ACC112 (cell line): ENCODE measurements around the gene VRTN.

Source experiments
- H2AFZ ChIP-seq: fragments of 200-600 bp; sonication (generic); one replicate; pipeline ENCODE4 v1.6.0; 2017; ENCODE audit warnings: antibody characterized with exemption, low read length; ENCODE audit not compliant: unreplicated experiment
- H3K27ac ChIP-seq: fragments of 200-600 bp; sonication (generic); 2 replicates; pipeline ENCODE4 v1.5.1; 2014; ENCODE audit warnings: low read depth, mild to moderate bottlenecking, antibody characterized with exemption, low read length, moderate library complexity
- H3K27me3 ChIP-seq: fragments of 200-600 bp; sonication (generic); 2 replicates; pipeline ENCODE4 v1.6.1; 2014; ENCODE audit warnings: mild to moderate bottlenecking, antibody characterized with exemption, low read length, moderate library complexity, mixed read lengths; ENCODE audit not compliant: insufficient read depth
- H3K36me3 ChIP-seq: fragments of 200-600 bp; sonication (generic); 2 replicates; pipeline ENCODE4 v1.6.1; 2016; ENCODE audit warnings: mild to moderate bottlenecking, antibody characterized with exemption, low read length, moderate library complexity, mixed read lengths; ENCODE audit not compliant: insufficient read depth
- H3K4me1 ChIP-seq: fragments of 200-600 bp; sonication (generic); one replicate; pipeline ENCODE4 v1.6.1; 2016; ENCODE audit warnings: low read length, mixed read lengths; ENCODE audit not compliant: insufficient read depth, unreplicated experiment, control insufficient read depth
- H3K4me3 ChIP-seq: fragments of 200-600 bp; sonication (generic); 2 replicates; pipeline ENCODE4 v1.5.1; 2014; ENCODE audit warnings: mild to moderate bottlenecking, low read depth, low read length
- H3K79me2 ChIP-seq: fragments of 200-600 bp; sonication (generic); one replicate; pipeline ENCODE4 v1.6.0; 2016; ENCODE audit warnings: low read length; ENCODE audit not compliant: control insufficient read depth, unreplicated experiment, insufficient read depth

VRTN gene, protein sequence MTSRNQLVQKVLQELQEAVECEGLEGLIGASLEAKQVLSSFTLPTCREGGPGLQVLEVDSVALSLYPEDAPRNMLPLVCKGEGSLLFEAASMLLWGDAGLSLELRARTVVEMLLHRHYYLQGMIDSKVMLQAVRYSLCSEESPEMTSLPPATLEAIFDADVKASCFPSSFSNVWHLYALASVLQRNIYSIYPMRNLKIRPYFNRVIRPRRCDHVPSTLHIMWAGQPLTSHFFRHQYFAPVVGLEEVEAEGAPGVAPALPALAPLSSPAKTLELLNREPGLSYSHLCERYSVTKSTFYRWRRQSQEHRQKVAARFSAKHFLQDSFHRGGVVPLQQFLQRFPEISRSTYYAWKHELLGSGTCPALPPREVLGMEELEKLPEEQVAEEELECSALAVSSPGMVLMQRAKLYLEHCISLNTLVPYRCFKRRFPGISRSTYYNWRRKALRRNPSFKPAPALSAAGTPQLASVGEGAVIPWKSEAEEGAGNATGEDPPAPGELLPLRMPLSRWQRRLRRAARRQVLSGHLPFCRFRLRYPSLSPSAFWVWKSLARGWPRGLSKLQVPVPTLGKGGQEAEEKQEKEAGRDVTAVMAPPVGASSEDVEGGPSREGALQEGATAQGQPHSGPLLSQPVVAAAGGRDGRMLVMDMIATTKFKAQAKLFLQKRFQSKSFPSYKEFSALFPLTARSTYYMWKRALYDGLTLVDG

DNA sequence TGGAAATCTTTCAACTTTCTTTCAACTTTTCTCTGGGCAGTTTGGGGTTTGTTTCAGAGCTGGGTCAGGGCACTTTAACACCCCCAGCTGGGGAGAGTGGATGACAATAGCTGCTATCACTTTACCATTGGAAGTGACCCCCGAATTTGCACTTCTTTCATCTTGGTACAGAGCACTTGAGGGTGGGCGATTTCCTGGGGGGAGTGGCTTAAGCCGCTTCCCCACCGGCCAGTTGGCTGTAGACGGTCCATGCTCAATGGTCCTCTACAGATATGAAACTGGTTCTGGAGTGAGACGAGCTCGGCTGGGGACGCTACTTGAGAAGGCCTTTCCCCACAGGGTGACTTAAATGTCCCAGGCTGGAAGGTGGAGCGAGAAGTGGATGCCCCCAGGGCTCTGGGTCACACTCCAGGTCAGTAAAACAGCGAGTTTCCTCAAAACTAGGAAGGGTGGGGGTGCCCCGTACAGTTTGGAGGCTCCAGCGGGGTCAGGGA, at the start of gene VRTN:
TSS of gene VRTN (plus strand) at position 231 of the 494 bp plus-strand sequence. CDS start 8,313 bp downstream, outside the sequence.
- Histone ChIP-seq H3K4me1 (no peaks in the 10 kb centered on the region), H3K79me2 (no peaks in the 10 kb centered on the region), H3K36me3 (no peaks in the 10 kb centered on the region), H3K4me3 (no peak within 1 kb of the TSS), H3K27me3 (peaks cover 46% of the 10 kb centered on the region), H3K27ac (no peak within 1 kb of the TSS), H2AFZ (no peak within 1 kb of the TSS)

DNA sequence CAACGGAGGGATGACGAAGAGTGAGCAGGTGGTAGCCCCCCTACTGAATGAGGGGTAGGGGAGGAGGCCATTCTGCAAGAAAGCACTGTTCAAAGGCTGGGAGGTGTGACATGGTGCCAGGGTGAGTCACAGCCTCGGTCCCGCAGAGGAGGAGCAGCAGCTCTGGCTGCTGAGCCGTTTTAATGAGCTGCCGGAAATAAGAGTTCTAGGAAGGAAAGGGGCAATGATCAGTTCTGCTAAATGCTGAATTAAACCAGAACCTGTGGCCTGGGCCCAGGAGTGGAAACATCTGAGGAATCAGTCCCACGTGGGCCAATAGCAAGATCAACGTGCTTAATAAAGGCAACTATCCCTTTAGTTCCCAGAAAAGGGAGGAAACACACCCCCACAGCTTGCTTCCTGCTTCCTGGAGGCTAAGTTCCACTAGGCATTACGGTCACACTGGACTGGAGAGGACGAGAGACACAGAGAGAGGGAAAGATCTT, 49.2 kb upstream of the VRTN start:
- Histone ChIP-seq H2AFZ (no peak overlapping the region), H3K27ac (0 out of 2 replicates have a peak overlapping the region, but pooled peaks have one; percentile 18), H3K4me1 (peaks cover 4% of the 10 kb centered on the region), H3K36me3 (peaks cover 10% of the 10 kb centered on the region; the same call in 1 of the 2 replicates), H3K79me2 (peaks cover 30% of the 10 kb centered on the region), H3K4me3 (no peak overlapping the region), H3K27me3 (no peaks in the 10 kb centered on the region)

DNA sequence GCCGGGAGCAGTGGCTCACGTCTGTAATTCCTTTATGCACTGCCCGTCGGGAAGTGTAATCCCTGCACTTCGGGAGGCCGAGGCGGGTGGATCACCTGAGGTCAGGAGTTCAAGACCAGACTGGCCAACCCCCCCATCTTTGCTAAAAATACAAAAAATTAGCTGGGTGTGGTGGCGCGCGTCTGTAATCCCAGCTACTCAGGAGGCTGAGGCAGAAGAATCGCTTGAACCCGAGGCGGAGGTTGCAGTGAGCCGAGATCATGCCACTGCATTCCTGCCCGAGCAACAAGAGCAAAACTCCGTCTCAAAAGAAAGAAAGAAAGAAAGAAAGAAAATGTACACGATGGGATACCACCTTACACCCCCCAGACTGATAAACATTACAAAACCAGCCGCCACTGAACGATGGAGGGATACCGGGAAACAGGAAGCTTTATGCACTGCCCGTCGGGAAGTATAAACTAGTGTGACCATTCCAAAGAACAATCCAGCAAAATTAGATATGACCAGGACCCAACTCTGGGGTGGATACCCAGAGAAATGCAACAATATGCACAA, 46.6 kb upstream of the VRTN start:
- Histone ChIP-seq H3K4me1 (peaks cover 4% of the 10 kb centered on the region), H3K79me2 (peaks cover 30% of the 10 kb centered on the region), H2AFZ (peak overlapping the region; percentile 96), H3K36me3 (peaks cover 10% of the 10 kb centered on the region; the same call in 1 of the 2 replicates), H3K27ac (peak overlapping the region; percentile 48; the same call in 1 of the 2 replicates), H3K4me3 (peak overlapping the region; percentile 97), H3K27me3 (no peaks in the 10 kb centered on the region)

DNA sequence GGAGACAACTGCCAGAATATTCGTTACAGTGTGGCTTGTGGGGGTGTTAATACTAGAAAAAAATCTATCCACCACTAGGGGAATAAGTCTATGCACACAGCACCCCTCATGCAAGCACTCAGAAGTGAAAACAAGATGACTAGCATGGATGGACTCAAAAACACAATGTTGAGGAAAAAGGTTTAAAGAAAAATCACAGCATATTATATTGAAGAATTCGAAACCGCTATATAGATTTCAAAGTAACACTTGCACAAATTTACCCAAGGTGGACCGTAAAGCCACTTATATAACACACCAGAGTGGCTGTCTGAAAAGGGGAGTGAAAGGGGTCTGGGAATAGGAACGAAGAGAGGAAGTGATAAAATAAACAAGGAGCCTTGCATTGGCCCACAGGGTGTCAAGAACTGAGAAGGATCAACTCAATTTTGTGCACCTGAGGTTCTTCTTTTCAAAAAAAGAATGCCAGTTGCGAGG, 46.1 kb upstream of the VRTN start:
- Histone ChIP-seq H3K4me1 (peaks cover 4% of the 10 kb centered on the region), H3K27ac (peak overlapping the region; percentile 48), H2AFZ (peak overlapping the region; percentile 96), H3K27me3 (no peaks in the 10 kb centered on the region), H3K4me3 (peak overlapping the region; percentile 97), H3K79me2 (peaks cover 30% of the 10 kb centered on the region), H3K36me3 (peaks cover 10% of the 10 kb centered on the region; the same call in 1 of the 2 replicates)

DNA sequence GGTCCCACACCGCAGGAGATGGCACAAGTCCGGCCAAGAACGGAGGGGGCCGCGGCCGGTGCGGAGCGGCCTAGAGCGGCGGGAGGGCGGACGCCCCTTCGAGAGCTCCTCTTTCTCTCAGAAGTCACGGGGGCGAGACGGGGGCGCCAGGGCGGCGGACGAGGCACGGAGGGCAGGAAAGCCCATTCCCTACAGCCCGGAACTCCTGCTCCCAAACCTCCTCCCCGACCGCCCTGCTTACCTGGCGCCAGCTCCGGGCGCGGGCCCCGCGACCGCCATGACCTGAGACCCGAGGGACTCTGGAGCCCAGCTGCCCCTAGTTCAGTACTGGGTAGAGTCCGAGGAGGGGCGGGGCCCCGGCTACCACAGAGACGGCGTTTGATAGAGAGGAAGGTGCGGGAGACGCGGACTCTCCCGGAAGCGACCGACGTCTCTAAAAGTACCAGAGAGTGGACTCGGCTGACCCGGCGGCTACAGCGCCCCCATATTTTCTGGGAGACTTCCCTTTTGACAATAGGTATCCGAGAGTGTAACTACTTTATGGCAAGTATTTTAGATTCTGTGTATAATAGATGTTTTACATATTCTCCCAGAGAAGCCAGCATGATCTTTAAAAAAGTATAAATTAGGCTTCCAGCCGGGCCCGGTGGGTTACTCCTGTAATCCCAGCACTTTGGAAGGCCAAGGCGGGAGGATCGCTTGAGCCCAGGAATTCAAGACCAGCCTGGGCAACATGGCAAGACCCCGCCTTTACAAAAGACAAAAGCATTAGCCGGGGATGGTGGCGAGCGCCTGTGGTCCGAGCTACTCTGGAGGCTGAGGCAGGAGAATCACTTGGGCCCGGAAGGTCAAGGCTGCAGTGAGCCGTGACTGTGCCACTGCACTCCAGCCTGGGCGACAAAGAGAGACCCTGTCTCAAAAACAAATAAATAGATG, 45.4 kb upstream of the VRTN start, which contains the start of gene ABCD4:
TSS of gene ABCD4 (minus strand) at position 301 of the 936 bp plus-strand sequence. CDS start at position 279, 22 bp downstream.
- peak within 1 kb of the TSS; percentile 48 for H3K27ac ChIP-seq
- H2AFZ ChIP-seq: peak within 1 kb of the TSS; percentile 96
- H3K4me3 ChIP-seq: peak within 1 kb of the TSS; percentile 97
- H3K27me3 ChIP-seq: no peaks in the 10 kb centered on the region
- H3K36me3 ChIP-seq: peaks cover 10% of the 10 kb centered on the region; the same call in 1 of the 2 replicates
- H3K79me2 ChIP-seq: peaks cover 30% of the 10 kb centered on the region
- H3K4me1 ChIP-seq: peaks cover 4% of the 10 kb centered on the region

DNA sequence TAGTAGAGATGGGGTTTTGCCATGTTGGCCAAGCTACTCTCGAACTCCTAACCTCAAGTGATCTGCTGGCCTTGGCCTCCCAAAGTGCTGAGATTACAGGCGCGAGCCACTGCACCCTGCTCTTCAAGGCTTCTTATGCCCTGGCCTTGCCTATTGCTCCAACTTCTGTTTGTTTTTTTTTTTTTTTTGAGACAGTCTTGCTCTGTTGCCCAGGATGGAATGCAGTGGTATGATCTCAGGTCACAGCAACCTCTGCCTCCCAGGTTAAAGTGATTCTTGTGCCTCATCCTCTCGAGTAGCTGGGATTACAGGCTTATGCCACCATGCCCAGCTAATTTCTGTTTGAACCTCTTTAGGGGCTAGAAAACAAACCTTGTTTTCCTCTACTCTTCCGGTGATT, 39.6 kb upstream of the VRTN start:
- H3K4me3 ChIP-seq: no peak overlapping the region
- H2AFZ ChIP-seq: no peak overlapping the region

DNA sequence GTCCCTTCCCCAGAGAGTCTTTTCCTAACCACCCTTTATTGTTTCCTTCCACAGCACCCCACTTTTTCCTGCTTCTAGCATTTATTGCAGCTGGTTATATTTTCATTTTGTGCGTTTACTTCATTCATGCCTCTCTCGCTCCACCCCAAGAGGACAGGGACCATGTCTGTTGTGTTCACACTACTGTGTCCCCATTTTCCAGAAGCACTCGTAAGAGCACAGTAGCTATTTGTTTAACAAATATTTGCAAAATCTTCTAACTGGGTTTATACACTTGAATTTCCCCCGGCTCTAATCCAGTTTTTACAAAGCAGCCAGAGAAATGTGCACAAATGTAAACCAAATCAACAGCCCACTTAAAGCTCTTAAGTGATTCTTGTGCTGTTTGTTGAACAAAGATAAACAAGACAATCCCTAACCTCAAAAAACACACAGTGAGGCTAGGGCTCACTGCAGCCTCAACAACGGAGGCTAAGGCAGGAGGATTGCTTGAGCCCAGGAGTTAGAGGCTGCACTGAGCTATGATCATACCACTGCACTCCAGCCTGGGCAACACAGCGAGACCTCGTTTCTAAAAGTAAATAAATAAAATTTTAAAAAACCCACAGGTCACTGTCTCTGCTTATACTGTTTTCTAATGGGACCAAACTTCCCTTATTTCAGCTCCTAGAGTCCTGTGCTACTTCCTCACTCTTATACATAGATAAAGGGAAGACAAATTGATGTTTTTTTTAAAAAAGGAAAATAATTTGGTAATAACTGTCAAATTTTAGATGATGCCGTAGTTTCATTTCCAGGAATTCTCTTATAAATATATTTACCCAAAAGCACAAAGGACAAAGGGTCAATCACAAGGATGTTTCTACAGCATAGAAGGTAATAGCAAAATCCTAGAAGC, 38.9 kb upstream of the VRTN start:
- Histone ChIP-seq H3K4me3 (no peak overlapping the region), H3K27me3 (no peaks in the 10 kb centered on the region), H3K4me1 (no peaks in the 10 kb centered on the region), H3K79me2 (no peaks in the 10 kb centered on the region), H3K27ac (no peak overlapping the region), H3K36me3 (no peaks in the 10 kb centered on the region), H2AFZ (no peak overlapping the region)

More for the DNA sequence above, 39.6 kb upstream of the VRTN start:
- Histone ChIP-seq H3K4me1 (no peaks in the 10 kb centered on the region), H3K27ac (no peak overlapping the region), H3K27me3 (no peaks in the 10 kb centered on the region), H3K79me2 (no peaks in the 10 kb centered on the region), H3K36me3 (no peaks in the 10 kb centered on the region)

DNA sequence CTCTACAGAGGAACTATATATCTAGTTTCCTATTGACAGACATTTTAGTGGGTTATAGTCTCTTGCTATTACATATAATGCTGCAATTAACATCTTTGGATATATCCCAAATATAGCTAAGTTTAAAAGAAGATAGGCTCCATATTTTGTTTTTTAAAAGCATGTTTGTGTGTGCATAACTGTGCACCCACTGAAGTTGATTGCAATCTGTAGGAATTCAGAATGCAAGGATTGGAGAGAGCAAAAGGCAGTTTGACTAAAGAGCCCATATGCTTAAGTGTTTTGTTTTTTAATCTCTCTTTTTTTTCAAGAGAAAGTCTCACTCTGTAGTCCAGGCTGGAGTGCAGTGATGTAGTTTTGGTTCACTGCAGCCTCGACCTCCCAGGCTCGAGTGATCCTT, 36.1 kb upstream of the VRTN start:
- H2AFZ ChIP-seq: no peak overlapping the region
- H3K27me3 ChIP-seq: no peaks in the 10 kb centered on the region
- no peaks in the 10 kb centered on the region for H3K36me3 ChIP-seq
- H3K79me2 ChIP-seq: no peaks in the 10 kb centered on the region
- no peaks in the 10 kb centered on the region for H3K4me1 ChIP-seq
- H3K4me3 ChIP-seq: no peak overlapping the region
- no peak overlapping the region for H3K27ac ChIP-seq

DNA sequence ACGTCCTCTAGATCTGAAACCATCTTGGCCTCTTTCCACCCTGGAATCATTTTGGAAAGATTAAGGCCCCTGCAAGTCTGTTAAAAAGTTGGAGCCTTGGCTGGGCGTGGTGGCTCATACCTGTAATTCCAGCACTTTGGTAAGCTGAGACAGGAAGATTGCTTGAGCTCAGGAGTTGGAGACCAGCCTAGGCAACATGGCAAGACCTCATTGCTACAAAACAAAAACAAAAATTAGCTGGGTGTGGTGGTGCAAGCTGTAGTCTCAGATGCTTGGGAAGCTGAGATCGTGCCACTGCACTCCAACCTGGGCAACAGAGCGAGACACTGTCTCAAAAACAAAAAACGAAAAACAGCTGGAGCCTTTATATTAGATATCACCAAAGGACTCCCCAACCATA, 34.7 kb upstream of the VRTN start:
- Histone ChIP-seq H3K4me3 (no peak overlapping the region), H2AFZ (no peak overlapping the region), H3K79me2 (no peaks in the 10 kb centered on the region), H3K27me3 (no peaks in the 10 kb centered on the region), H3K27ac (no peak overlapping the region), H3K4me1 (no peaks in the 10 kb centered on the region), H3K36me3 (no peaks in the 10 kb centered on the region)
